Stimulated activated naive CD4-positive, alpha-beta T cell treated with Interleukin-2 at 50 U/mL for 16 hours (primary cell): ENCODE data around the gene SPRY2.
"Not testable (repeated sequence)": the region's sequence is repeated elsewhere in the genome, so short reads cannot be mapped to it uniquely, and the experiment has no call there.

Source experiments
- DNase-seq: peaks from one replicate; lab custom pipeline; 2025; lab: John Stamatoyannopoulos, UW

SPRY2 gene

GRCh38 chr13:80341101-80341755, at the start of gene SPRY2:
SPRY2 (minus strand) TSS chr13:80341126; CDS start chr13:80337705, 3,421 bp downstream.
- peak; percentile 3 for DNase-seq

- DNase-seq: no peak
Observed at GRCh38 chr13:80390338-80390737, 49.4 kb upstream of the SPRY2 start.

- no peak for DNase-seq
Observed at GRCh38 chr13:80389073-80390038, 48.4 kb upstream of the SPRY2 start.

GRCh38 chr13:80388506-80388905, 47.6 kb upstream of the SPRY2 start:
- DNase-seq: no peak

GRCh38 chr13:80386592-80386991, 45.7 kb upstream of the SPRY2 start:
- DNase-seq: no peak

- DNase-seq: no peak
Observed at GRCh38 chr13:80386002-80386401, 45.1 kb upstream of the SPRY2 start.

GRCh38 chr13:80382576-80382975, 41.6 kb upstream of the SPRY2 start:
- no peak for DNase-seq

- no peak for DNase-seq
Observed at GRCh38 chr13:80379245-80379644, 38.3 kb upstream of the SPRY2 start.

GRCh38 chr13:80376554-80376953, 35.6 kb upstream of the SPRY2 start:
- DNase-seq: no peak

- no peak for DNase-seq
Observed at GRCh38 chr13:80374901-80375300, 34.0 kb upstream of the SPRY2 start.

- no peak for DNase-seq
Observed at GRCh38 chr13:80374444-80374843, 33.5 kb upstream of the SPRY2 start.

- no peak for DNase-seq
Observed at GRCh38 chr13:80371840-80372509, 31.0 kb upstream of the SPRY2 start.

- DNase-seq: no peak
Observed at GRCh38 chr13:80367473-80367872, 26.5 kb upstream of the SPRY2 start.

- no peak for DNase-seq
Observed at GRCh38 chr13:80363890-80364503, 23.1 kb upstream of the SPRY2 start.

GRCh38 chr13:80362481-80362880, 21.6 kb upstream of the SPRY2 start:
- no peak for DNase-seq

GRCh38 chr13:80361883-80362327, 21.0 kb upstream of the SPRY2 start:
- DNase-seq: no peak

GRCh38 chr13:80361298-80361697, 20.4 kb upstream of the SPRY2 start:
- no peak for DNase-seq

GRCh38 chr13:80360453-80360800, 19.5 kb upstream of the SPRY2 start:
- no peak for DNase-seq

- DNase-seq: no peak
Observed at GRCh38 chr13:80359778-80360452, 19.0 kb upstream of the SPRY2 start.

- no peak for DNase-seq
Observed at GRCh38 chr13:80359414-80359777, 18.5 kb upstream of the SPRY2 start.

- not testable (repeated sequence) for DNase-seq
Observed at GRCh38 chr13:80355496-80356094, 14.7 kb upstream of the SPRY2 start.
